GM19452 (cell line): Measurements from ENCODE around the gene DYNLT1.
"Not testable (repeated sequence)": the region's sequence is repeated elsewhere in the genome, so short reads cannot be mapped to it uniquely, and the experiment has no call there.

Source experiments
- ATAC-seq: cut with Tn5 transposase; IDR thresholded peaks from one replicate; pipeline ENCODE4 v1.9.1; 2021; ENCODE audit not compliant: unreplicated experiment

Gene DYNLT1

GRCh38 chr6:158642097-158642601 is 2.4 kb downstream of the DYNLT1 start:
- ATAC-seq: no peak

DNA sequence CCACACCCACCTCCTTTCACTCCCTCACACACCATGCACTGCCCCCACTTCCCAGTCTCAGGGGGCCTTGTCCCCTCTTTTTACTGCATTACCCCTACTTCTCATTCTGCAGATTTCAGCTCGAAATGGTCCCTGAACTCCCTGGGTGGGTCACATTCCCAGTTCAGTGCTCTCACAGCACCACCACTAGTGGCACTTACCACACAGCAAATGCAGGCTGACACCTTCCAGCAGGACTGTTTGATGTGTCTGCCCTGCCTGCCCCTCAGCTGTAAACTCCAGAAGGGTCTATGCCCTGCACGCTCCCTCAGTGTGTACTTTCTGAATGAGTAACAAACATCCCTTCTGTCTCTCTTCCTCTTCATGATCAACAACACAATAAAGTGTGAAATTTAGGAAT is 4.0 kb downstream of the DYNLT1 start:
- ATAC-seq: no peak

DNA sequence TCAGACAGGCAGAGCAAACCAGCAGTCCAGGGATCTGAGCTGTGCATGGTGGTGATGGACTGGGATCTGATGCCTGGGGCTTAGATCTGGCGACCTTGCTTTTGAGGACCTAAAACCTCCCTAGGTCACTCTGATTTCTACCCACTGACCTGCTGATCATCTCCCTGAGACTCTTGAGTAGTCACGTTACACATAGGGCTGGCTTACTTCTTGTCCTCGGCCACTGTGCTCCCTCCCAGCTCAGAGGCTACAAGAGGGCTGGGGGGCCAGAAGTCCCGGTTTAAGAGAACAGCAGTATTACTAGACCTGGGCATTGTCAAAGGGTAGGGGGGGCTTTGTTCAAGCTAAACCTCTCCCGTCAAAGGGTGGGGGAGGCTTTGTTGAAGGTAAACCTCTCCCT is 5.5 kb downstream of the DYNLT1 start:
- no peak for ATAC-seq

DNA sequence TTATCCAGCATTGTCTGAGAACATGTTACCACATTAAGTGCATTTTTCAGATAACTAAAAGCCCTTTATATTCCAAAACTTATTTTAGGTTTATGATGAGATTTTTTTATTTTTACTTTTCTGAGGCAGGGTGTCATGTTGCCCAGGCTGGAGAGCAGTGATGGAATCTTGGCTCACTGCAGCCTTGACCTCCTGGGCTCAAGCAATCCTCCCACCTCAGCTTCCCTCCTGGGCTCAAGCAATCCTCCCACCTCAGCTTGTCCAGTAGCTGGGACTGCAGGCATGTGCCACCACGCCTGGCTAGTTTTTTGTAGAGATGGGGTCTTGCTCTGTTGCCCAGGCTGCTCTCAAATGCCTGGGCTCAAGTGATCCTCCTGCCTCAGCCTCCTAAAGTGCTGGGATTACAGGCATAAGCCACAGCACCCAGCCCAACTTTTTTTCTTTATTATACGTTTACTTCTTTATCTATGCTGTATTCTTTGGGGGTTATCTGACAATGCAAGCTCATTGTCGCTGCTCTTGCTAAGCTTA is 6.2 kb downstream of the DYNLT1 start:
- no peak for ATAC-seq

GRCh38 chr6:158636778-158637177 is 7.8 kb downstream of the DYNLT1 start:
- ATAC-seq: no peak

DNA sequence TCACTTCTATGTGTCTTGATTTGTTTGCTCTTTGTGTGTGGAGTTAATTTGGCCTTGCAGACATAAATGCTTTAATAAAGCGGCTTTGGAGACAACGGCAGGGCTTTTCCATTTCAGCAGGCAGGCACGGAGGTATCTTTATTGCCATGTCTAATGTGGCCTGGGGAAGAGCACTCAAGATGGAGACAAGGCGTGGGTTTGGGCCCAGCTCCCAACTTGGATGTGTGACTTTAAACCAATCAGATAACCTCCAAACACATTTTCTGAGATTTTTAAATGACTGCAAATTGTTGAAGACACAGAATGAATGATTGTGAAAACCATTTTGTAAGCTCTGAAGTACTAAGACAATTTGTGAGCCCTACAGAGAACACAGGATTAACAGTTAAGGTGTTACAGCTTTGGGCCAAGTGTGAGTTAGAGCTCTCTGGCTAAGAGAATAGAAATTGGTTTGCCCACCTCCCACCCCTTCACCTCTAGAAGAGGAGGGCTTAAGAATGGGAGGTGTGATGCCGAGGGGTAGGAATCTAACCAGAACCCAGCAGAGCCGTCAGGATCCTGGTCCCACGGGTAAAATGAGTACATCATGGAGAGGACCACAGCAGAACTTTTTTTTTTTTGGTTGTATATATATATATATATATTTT is 9.0 kb downstream of the DYNLT1 start:
- no peak for ATAC-seq

- ATAC-seq: no peak
Observed at GRCh38 chr6:158634695-158635426, 9.7 kb downstream of the DYNLT1 start.

DNA sequence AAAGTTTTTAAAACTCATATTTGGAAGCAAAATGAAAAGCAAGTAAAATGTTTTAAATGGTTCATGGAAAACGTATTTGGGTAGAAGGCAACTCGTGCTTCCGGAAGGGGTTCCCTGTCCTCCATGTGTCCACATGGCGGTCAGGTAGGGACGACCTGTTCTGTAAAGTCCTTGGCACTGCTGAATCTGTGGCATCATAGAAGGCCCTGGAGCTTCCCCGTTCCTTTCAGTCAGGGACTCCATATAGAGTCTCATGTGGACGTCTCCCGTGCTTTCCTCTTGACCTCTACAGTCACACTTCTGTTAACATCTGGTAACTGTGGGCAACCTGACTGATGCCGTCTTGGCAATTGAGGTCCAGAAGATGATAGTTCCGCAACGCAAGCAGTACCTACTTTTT is 11.4 kb downstream of the DYNLT1 start:
- no peak for ATAC-seq

- ATAC-seq: not testable (repeated sequence)
Observed at GRCh38 chr6:158632538-158633119, 11.9 kb downstream of the DYNLT1 start.

DNA sequence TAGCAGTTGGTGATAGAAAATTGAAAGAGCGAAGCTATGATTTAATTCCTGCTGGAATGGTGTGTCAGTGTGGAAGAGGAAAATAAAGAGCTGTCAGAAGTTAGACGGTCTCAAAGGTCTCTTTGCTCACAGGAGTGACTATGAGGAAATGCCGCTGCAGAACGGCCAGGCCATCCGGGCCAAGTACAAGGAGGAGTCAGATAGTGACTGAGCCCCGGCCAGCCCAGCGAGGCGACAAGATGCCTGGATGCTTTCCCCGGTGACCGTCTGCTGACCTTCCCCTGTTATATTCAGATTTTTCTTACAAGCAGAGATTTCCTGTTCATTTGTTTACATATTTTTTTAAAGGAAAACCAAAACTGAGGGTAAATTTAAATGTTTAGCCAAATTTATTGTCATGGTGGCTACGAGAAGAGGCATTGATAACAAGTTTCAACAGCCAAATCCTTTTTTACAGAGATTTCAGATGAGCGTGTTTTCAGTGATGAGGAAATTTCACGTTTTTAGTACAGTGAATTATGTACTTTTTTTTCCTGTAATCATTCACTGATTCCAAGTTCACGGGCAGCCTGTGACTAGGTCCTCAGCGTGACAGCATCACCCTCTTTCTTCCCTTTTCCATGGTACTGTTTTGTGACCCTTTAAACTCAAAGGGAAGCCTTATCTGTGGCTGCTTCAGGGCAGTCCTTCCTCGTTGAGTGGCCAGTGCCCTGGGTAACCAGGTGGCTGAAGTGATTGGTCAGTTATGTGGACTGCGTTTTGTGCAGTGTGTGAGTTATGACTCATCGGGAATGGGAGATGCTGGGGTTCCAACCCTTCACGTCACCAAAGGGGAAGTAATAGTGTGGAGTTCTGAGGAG is 12.6 kb downstream of the DYNLT1 start:
- ATAC-seq: no peak

- ATAC-seq: no peak
Observed at GRCh38 chr6:158630938-158631616, 13.5 kb downstream of the DYNLT1 start.

DNA sequence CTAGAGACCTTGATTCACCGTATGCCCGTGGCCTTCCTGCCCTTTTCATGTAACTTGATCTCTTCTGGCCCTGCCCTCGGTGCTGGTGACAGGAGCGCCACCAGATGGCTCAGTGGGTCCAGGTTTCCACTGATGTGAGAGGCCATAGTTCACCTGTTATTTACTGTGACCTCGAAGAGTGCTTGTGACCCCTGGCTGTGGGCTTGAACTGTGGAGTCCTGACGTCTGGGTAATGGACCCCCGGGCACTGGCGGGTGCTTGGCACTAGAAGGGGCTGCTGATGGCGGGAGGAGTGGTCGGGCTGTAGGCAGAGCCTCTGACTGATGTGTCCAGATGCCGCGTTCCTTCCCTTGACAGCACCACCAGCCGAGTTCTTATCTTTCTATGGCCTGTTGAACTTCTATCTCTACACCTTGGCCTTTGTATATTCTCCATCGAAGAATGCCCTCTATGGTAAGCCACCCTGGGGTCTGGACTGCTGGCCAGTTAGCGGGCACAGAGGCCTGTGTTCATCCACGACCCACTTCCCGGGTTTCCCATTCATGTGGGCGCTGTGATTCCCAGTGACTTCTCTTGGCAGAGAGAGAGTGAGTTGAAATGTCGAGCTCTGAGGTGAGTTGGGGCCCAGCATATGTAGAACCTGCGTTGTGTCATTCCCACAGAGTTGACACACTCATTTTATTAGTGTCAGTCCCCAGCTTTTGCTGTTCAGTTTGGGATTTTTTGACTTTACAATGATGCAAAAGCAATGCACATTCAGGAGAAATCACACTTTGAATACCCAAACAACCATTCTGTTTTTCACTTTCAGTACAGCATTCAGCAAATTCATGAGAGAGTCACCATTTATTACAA is 14.9 kb downstream of the DYNLT1 start:
- ATAC-seq: no peak

GRCh38 chr6:158628542-158628941 is 16.0 kb downstream of the DYNLT1 start:
- no peak for ATAC-seq

- ATAC-seq: no peak
Observed at GRCh38 chr6:158627940-158628211, 16.7 kb downstream of the DYNLT1 start.

- ATAC-seq: no peak
Observed at GRCh38 chr6:158627168-158627939, 17.2 kb downstream of the DYNLT1 start.

- ATAC-seq: no peak
Observed at GRCh38 chr6:158626360-158627167, 18.0 kb downstream of the DYNLT1 start.

- ATAC-seq: no peak
Observed at GRCh38 chr6:158625881-158626305, 18.6 kb downstream of the DYNLT1 start.
